GM19099 (cell line): ENCODE results near the gene KRTCAP2.

Experiments used
- POLR2A ChIP-seq: IDR thresholded peaks from 3 replicates; pipeline ENCODE4 v1.6.1; 2011; ENCODE audit warnings: low read depth; ENCODE audit not compliant: insufficient read length; ENCODE audit errors: extremely low read depth

KRTCAP2 gene

GRCh38 chr1:155202198-155202597, 29.1 kb upstream of the KRTCAP2 start:
- no peak for TF ChIP-seq POLR2A

DNA sequence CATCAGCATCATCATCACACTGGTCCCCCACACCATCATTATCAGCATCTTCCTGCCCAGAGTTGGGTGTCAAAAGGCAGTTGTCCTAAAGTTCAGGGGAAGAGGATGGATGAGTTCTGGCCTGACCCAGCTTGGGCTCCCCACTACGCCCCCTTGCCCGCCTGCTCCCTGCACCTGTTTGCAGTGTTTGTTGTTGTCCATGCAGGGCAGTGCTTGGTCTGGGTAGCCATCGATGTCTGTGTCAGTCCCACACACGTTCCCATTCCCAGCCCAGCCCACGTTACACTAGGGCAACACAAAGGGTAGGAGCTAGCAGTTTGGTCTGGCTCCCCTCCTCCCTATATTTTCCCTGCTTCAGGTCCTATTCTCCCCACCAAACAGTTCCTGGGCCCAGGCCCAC, 27.8 kb upstream of the KRTCAP2 start:
- TF ChIP-seq POLR2A, result no peak

DNA sequence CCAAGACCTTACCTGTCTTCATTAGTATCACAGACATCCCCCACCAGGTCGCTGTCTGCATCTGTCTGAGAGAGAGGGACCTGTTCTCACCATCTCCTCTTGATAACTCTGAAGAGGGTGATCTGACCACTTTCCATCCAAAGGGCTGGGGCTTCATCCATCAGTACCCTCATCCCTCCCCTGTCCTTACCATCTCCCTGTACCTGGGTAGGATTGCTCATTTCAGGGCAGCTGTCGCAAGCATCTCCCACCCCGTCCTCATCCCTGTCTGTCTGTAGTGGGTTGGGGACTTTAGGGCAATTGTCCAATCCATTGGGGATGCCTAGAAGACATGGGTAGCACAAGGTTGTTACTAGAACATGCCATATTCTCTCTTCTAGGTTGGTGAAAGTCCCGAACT, 26.7 kb upstream of the KRTCAP2 start:
- TF ChIP-seq POLR2A, result no peak

GRCh38 chr1:155198547-155198906, 25.4 kb upstream of the KRTCAP2 start:
- TF ChIP-seq POLR2A, result no peak

DNA sequence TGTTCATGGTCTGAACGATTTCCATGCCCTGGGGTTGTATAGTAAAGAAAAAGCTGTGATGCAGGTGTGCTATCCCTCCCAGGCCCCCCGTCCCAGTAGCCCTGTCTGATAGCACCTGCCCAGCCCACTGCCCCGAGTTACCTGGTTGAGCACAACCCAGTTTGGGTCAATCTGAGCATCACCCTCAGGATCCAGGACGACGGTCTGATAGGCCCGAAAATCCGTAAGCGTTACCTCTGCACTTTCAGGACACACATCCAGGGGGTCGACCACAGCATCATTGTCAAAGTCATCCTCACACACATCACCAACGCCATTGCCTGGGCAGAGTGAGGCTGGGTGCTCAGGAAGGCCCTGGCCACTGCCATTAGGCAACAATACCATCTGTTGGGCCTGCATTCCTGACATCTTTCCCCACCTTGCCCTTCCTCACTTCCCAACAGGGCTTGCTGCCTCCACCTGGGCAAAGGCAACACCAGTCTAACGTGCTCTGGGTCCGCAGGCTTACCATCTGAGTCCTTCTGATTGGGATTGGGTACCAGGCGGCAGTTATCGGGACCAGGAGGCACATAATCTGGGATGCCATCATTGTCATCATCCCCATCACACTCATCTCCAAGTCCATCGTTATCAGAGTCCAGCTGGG, 24.9 kb upstream of the KRTCAP2 start:
- TF ChIP-seq POLR2A, result no peak

DNA sequence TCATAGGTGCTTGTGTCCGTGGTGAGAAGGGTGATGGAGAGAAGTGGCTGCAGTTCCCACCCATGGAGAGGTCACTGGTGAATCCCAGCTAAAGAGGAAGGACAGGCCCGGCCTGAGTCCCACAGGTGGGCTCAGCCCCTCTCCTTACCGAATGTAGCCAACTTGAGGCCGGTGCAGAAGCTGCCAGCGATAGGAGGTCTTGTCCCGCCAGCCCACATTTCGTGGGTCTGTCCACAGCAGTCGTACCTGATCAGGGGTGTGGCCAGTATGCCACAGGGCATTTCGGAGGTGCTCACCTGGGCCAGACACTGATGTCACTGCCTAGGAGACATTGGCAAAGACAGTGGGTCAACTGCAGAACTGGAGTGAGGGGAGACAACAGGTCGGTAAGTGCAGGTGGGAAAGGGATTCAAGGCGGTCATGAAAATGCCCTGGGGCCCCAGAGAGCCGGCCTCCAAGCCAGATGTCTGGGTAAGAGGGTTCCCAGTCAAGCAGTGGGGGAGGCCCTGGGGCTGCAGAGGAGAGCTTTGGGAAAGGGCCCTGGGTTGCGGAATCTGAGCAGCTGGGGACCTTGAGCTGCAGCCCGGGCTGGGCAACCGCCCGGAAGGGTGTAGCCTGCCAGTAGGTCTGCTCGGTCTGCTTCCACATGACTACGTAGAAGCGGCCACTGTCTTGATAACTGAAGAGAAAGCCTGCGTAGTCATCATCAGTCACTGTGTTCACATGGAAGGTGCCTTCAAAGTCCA, 24.0 kb upstream of the KRTCAP2 start:
- TF ChIP-seq POLR2A, result no peak

- TF ChIP-seq POLR2A, result no peak
Measured at GRCh38 chr1:155196103-155196892, 23.2 kb upstream of the KRTCAP2 start.

DNA sequence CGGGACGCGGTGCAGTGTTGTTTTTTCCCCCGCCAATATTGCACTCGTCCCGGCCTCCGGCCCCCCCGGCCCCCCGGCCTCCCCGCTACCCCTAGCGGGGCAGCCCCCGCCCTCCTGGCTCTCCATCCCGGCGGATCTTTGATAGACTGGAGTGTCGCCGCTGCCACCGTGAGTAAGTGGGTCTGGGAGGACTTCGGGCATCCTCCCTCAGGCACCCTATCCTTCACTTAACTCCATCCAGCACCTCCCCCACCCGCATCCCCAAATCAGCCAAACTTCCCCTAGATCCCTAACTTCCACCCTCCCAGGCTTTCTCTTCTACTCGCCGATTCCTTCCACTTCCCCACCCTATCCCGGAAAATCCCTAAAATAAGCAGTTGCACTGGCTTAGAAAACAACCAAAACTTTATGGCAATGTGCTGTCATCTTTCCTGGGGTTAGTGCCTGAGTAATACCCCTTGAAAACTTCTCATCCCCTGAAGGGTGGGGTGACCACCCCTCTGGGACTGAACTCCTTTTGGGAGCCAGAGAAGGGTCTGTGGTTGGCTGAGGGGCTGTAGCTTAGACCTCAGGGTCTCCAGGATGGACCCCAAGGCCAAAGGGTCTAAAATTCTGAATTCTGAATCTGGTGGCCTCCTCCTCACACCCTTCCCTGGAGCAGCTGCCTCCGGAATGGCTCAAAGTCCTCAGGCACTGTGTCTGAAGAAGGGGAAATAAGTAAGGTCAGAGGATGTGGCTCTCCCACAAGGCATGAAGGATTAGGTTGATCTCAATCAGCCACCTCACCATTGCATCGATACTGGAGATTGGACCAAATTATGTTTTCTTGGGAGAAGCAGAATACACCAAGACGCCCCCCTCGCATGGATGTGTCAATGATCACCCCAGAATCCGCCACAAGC, 22.3 kb upstream of the KRTCAP2 start:
- no peak for TF ChIP-seq POLR2A

DNA sequence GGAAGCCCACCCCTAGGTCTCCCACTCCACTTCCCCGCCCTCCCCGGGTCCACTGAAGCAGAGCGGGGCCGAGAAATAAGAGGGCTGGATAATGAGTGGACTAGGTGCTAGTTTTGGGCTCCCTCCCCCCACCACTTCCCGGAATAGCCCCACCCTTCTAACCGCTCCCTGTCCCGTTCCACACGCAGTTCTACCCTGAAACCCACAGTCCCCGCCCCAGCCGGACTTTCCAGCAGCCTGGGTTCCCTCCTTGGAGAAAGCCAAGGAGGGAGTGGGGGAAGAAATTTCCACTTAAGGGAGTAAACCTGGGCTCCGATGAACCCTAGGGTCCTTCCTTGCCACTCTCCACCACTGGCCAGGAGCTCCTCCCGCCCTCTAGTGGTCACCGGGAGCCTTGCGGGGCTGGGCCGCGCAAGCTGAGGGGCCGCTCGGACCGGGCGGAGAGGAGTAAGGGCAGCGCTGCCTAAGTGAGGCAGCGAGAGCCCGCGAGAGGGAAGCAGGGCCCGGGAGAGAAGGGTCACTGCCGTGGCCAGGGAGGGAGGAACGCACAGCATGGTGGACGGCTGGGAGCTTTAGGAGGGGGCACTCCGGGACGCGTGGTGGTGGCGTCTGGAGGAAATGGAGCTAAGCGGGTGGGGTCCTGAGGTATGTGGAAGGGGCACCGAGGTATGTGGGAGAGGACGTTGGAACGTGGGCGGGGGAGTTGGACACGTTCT, 20.3 kb upstream of the KRTCAP2 start:
- TF ChIP-seq POLR2A, result no peak

GRCh38 chr1:155192346-155193274, 19.5 kb upstream of the KRTCAP2 start:
- no peak for TF ChIP-seq POLR2A

DNA sequence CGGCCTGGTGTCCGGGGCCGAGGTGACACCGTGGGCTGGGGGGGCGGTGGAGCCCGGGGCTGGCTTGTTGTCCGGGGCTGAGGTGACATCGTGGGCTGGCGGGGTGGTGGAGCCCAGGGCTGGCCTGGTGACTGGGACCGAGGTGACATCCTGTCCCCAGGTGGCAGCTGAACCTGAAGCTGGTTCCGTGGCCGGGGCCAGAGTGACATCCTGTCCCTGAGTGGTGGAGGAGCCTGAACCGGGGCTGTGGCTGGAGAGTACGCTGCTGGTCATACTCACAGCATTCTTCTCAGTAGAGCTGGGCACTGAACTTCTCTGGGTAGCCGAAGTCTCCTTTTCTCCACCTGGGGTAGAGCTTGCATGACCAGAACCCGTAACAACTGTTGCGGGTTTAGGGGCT, 18.8 kb upstream of the KRTCAP2 start:
- no peak for TF ChIP-seq POLR2A

DNA sequence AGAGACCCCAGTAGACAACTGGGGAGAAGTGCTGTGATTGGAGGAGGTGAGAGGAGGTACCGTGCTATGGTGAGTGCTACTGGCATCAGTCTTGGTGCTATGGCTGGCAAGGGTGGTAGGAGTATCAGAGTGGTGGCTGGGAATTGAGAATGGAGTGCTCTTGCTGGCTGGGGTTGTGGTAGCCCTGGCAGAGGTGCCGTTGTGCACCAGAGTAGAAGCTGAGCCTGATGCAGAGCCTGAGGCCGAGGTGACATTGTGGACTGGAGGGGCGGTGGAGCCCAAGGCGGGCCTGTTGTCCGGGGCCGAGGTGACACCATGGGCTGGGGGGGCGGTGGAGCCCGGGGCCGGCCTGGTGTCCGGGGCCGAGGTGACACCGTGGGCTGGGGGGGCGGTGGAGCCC, 15.2 kb upstream of the KRTCAP2 start:
- TF ChIP-seq POLR2A, result no peak

GRCh38 chr1:155187456-155187891, 14.4 kb upstream of the KRTCAP2 start:
- no peak for TF ChIP-seq POLR2A
